Raji (cell line): Measurements from ENCODE around the gene DLGAP5.

ENCODE experiments used
- POLR2A ChIP-seq: IDR thresholded peaks from 2 replicates; pipeline ENCODE4 v1.6.1; 2011; ENCODE audit warnings: low read depth, low read length, control low read depth; ENCODE audit not compliant: insufficient read depth

The DLGAP5 gene

DNA sequence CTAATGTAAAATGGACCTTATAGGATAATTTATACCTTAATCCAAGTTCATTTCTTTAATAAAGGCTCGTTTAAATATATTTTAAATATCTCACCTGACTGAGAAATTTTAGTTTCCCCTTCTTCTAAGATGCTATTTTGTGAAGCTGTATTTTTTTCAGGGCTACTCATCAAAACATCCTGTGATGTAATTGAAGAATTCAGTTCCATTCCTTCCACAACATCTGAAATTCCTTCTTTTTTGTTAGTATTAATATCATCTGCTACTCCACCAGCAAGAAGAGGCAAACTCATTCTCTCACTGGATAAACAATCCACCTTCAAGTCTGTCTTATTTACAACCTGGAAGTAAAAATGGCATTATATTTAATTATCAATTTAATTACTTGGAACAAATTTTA, 39.8 kb downstream of the DLGAP5 start:
- TF ChIP-seq POLR2A = no peak

DNA sequence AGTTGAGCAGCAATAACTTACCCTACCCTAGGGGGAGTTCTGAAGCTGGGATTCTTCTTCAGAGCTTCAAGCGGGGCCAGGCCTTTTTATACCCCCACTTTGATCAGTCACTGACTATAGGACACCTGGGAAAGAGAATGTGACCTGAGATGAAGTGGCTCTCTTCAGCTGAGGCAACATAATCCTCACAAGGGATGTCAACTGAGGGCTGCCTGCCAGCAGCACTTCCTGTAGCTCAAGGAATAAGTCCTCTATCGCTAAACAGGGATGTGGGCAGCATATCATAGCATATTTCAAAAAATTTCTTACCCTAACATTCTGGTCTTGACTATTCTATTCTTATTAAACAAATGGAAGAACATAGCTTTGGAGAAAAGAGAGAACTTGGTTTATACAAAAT, 45.0 kb downstream of the DLGAP5 start:
- no peak for TF ChIP-seq POLR2A

DNA sequence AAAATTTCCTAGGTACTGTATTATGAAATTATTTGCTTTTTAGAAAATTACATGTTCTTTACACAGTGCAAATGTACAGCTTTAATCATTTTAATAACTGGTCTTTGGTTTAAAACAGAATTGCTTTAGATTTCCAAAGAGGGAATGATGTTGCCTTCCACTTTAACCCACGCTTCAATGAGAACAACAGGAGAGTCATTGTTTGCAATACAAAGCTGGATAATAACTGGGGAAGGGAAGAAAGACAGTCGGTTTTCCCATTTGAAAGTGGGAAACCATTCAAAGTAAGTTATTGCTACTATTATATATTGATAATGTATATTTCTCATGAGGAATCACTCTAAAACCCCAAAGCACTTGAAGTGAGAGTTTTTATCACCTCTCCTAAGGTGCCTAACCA, 48.9 kb downstream of the DLGAP5 start:
- no peak for TF ChIP-seq POLR2A

DNA sequence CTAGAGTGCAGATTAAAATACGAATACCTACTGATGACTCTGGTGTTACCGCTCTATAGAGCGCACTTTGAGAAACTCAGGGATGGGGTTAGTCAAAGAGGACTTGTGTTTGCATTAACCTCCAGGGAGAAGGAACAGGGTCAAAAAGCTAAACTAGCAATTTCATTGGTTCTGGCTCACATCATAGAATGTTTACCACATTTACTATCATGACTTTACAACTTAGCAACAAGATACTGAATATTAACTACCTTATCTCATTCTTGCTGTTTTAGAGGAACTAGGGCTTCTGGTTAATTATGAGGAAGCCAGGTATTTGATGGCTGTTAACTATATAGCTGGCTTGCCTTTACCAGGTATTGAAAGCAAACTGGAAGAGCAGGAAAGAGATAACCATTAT, 49.6 kb downstream of the DLGAP5 start:
- TF ChIP-seq POLR2A = no peak

DNA sequence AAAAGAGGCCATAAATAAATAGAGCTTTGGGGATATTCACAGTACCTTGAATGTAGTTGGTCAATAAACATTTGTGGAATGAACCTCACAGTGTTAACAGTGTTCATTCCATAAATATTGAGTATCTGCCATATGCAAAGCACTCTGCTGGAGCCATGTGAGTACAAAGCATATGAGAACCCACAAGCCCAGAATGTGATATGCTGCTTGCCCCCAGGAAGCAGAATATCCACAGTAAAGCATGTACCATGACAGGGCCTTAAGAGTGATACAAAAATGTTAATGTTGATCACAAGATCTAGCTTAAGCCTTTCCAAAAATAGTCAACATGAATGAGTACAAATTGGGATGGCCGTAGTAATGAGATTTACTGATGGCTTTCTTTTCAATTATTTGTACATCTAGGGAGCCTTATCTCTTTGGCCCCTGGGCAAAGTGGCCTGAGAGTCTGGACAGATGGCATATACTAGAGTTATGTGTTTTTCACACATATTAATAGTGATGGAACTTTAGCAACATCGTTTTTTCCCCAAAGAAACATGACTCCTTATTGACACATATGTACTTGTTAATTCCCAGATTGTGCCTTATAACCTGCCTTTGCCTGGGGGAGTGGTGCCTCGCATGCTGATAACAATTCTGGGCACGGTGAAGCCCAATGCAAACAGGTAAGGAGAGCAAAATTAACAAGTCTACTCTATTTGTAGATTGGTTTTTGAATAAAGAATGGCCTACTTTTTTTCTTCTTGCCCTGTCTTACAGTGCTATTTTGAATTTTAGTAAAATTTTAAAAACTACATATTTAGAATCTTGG, 51.5 kb downstream of the DLGAP5 start:
- TF ChIP-seq POLR2A = no peak

DNA sequence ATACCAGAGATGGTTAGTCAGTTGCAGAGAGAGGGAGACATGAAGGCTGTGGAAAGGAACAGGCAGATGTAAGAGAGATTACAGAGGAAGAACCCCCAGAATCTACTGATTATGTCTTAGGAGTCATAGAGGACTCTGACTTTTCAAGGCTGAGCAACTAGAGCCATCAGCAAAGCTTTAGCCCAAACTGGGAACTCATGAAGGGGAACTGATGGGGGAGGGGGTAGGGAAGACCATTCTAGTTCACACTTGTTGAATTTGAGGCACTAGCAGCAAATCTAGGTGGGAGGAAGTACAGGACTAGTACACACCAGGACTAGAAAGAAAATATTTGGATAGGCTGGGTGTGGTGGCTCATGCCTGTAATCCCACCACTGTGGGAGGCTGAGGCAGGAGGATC, 52.2 kb downstream of the DLGAP5 start:
- TF ChIP-seq POLR2A = no peak

DNA sequence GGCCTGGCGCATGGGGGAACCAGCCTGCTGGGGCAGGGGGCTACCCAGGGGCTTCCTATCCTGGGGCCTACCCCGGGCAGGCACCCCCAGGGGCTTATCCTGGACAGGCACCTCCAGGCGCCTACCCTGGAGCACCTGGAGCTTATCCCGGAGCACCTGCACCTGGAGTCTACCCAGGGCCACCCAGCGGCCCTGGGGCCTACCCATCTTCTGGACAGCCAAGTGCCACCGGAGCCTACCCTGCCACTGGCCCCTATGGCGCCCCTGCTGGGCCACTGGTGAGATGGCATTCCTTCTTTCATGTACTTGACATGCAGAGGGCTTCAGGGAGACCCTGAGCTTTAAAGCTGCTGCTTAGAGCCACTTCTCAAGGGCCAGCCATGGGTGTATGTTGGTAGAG, 53.3 kb downstream of the DLGAP5 start:
- no peak for TF ChIP-seq POLR2A

DNA sequence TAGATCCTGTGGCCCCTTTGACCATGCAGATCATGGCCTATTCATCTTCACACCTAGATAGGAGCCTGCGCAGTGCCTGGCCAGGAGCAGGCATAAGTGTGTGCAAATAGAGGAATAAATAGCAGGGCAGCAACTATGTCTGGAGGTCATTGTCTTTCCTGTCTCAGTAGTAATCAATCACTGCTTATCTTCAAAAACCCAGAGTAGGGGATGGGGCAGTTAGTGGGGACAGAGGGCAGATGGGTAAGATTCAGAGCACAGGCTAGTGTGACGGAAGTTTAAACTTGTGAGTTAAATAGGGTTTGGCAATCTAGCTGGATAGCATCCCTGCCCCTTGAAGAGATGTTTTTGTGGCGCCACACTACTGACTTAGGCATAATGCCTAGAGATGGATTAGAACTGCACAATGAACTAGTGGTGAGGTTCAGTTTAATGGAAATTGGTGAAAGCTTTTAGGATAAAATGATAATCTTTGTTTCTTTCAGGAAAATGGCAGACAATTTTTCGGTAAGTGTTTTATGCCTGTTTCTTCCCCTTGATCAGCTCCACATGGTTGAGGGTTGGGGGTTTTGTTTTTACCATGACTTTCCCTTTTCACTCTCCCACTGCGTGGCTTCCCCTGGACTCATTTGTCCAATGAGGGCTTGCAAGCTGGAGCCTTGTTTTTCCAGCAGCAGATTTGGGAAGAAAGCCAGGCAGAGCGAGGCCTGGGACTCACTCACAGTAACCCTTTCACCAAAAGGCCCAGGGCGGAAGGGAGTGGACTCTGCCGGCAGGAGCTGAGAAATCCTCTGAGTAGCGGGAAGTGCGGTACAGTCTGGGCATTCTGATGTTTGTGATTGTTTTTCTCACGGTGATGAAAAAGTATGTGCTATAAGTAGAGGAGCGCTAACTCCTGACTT, 54.2 kb downstream of the DLGAP5 start:
- no peak for TF ChIP-seq POLR2A

DNA sequence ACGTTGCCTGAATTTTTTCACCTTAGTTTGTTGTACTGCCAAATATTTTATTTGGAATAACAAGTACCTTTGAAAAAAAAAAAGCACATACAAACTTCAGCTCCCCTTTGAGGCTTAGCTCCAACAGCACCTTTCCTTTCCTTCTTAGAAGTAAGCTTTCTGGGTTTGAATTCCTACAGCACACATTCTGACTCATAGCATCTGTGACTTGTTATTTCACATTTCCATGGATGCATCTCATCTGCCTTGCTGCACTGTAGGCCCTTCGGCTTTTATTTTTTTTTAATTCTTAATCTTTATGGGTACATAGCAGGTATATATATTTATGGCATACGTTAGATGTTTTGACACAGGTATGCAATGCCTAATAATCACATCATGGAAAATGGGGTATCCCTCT, 55.1 kb downstream of the DLGAP5 start:
- no peak for TF ChIP-seq POLR2A

DNA sequence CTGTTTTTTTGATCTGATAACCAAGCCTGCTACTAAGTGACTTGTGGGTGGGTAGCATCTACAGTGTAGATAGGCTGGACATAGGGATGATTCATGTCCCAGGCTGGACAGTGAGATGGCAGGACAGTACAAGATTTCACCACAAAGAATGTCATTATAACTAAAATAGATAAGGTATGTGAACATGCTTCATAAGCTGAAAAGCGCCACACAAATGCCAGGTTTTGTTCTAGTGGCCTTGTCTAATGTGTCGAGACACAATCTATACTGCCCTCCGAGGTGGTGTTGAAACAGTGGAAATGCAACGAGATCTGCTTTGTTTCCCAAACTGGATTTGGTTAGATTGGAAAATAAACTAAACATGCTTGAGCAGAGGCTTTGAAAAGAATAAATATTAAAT, 58.0 kb downstream of the DLGAP5 start:
- TF ChIP-seq POLR2A = no peak

DNA sequence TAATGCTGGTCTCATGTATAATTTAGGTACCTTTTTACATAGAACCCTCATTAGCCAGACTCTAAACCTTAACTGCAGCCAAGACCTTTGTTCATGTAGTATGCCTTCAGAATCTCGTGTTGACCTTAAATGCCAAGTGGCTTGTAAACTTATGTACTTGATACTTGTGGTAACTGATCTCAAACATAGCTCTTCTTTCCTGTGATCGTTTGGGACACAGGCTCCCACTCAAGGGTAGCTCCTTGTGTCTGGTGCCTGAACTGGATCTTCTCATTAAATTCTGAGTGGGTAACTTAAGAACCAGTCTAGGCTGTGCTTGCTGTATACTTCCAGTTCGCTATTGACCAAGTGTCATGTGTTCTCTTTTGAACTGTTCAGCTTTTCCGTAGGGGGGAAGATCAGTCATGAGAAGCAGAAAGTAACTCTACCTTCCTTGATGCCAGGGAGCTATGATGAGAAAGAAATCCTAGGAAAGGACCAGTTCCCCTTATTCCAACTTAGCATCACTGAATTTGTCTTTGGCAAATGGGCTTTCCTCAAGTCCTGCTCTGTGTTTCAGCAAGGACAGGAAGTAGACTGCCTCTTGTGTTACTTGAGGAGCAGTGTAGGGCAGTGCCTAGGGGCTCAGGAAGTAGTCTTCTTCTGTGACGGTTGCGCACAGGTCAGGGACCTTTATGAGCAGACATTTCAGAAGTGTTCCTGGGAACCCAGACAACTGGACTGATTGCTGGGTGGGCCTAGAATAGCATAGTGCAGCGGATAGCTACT, 59.8 kb downstream of the DLGAP5 start:
- no peak for TF ChIP-seq POLR2A

DNA sequence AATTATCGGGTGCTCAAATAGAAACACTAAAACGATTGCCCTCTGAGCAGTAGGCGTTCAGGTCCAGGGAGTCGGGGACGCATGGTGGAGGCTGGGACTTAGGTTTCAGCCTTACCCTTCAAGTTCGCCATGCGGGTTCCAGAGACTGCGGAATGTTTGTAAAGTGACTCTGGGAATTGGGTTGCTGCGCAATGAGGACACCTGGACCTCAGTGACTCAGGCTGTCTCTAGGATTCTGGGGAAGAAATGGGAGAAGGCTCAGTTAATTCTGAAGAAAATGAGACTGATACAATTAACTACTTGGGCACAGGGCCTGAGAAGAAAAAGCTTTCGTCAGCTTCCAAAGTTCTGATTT, 61.2 kb downstream of the DLGAP5 start:
- TF ChIP-seq POLR2A = no peak

DNA sequence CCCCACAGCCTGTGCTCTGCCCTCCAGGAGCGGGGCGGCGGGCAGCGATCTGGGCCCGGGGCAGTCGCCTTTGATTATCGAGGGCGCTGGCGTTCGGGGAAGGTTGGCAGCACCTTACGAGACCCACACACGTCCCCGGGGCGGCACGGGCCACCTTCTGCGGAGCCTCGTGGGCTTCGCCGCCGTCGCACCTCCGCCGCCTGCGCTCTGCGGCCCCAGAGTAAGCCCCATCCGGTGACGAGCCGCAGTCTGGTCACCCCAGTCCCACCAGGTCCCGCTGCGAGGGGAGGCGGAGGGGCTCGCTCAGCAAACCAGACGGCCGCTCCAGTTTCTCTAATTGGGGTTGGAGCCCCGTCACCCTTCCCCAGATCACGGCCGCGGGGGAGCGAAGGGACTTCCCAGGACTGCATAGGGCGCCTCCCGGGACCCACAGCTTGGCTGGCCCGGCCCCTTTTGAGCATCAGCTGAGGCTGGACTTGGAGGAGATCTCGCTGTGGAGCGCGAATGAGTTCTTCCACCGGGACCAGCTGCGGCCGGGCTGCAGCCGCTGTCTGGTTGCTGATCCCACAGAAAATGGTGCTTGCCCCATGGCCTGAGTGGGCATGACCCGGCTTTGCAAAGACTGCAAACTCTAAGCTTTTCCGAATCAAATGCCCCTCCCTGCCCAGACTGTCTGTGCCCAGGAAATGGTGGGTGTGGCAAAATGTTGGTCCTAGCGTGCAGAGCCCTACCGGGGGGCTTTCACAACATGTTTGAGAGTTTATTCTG, 61.8 kb downstream of the DLGAP5 start:
- TF ChIP-seq POLR2A = no peak

DNA sequence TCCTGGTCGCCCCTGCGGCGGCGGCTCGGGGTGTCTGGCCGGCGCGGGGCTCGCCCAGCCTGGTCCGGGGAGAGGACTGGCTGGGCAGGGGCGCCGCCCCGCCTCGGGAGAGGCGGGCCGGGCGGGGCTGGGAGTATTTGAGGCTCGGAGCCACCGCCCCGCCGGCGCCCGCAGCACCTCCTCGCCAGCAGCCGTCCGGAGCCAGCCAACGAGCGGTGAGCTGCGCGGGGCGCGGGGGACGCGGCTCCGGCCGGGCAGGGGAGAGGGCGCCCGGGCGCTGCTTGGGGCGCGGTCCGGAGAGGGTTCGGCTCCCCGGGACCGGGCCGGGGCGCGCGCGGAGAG, 62.3 kb downstream of the DLGAP5 start, which contains the start of gene LGALS3:
LGALS3 (plus strand) TSS at position 167 of the 342 bp plus-strand sequence. CDS start 8,122 bp downstream, outside the sequence.
- TF ChIP-seq POLR2A = no peak
